Measurements from ENCODE around the gene PRR18.

DNA sequence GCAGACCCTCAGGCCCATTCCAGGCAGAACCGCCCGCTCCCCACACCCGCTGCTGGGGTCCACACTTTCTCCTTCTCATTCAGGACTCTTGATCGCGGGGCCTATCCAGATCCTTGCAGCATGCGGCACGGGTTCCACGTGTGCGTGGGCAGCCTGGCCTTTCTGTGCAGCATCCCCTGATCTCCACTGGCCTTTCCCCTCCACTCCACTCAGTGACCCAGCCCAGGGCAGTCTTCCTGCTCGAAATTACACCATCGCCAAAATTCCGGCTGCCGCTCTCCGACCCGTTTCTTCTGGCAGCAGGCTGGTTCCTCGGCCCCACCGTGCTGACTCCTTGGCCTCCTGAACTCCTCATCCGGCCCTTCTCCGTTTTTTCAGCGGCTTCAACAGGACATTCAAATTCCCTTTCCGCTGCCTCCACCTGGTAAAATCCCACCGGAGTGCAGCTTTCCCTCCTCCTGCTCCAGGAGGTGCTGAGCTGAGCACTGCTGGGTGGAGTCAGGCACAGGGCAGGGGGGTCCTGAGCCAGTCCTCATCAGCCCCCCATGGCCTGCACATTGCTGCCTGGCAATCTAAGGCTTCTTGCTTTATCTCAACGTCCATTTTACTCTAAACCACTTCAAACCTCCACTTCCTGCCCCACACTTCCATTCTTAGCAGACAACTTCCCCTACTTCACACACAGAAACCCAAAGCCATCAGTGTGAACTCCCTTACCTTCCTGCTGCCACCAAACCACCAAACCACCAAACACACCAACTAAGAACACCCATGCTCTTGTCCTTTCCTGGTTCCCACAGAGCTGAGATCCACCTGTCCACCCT is 25.2 kb upstream of the PRR18 start:
- TF ChIP-seq, protein P1, sequence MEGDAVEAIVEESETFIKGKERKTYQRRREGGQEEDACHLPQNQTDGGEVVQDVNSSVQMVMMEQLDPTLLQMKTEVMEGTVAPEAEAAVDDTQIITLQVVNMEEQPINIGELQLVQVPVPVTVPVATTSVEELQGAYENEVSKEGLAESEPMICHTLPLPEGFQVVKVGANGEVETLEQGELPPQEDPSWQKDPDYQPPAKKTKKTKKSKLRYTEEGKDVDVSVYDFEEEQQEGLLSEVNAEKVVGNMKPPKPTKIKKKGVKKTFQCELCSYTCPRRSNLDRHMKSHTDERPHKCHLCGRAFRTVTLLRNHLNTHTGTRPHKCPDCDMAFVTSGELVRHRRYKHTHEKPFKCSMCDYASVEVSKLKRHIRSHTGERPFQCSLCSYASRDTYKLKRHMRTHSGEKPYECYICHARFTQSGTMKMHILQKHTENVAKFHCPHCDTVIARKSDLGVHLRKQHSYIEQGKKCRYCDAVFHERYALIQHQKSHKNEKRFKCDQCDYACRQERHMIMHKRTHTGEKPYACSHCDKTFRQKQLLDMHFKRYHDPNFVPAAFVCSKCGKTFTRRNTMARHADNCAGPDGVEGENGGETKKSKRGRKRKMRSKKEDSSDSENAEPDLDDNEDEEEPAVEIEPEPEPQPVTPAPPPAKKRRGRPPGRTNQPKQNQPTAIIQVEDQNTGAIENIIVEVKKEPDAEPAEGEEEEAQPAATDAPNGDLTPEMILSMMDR (IDR thresholded peaks at IDR 0.05), result no peak
- no peak for TF ChIP-seq POLR2AphosphoS5 (IDR thresholded peaks at IDR 0.05; ENCODE audit: low read depth, low read length)
- no peak for TF ChIP-seq SIN3A (IDR thresholded peaks at IDR 0.05; ENCODE audit: borderline replicate concordance, insufficient read depth, low read depth, low read length)
- TF ChIP-seq, protein P2, sequence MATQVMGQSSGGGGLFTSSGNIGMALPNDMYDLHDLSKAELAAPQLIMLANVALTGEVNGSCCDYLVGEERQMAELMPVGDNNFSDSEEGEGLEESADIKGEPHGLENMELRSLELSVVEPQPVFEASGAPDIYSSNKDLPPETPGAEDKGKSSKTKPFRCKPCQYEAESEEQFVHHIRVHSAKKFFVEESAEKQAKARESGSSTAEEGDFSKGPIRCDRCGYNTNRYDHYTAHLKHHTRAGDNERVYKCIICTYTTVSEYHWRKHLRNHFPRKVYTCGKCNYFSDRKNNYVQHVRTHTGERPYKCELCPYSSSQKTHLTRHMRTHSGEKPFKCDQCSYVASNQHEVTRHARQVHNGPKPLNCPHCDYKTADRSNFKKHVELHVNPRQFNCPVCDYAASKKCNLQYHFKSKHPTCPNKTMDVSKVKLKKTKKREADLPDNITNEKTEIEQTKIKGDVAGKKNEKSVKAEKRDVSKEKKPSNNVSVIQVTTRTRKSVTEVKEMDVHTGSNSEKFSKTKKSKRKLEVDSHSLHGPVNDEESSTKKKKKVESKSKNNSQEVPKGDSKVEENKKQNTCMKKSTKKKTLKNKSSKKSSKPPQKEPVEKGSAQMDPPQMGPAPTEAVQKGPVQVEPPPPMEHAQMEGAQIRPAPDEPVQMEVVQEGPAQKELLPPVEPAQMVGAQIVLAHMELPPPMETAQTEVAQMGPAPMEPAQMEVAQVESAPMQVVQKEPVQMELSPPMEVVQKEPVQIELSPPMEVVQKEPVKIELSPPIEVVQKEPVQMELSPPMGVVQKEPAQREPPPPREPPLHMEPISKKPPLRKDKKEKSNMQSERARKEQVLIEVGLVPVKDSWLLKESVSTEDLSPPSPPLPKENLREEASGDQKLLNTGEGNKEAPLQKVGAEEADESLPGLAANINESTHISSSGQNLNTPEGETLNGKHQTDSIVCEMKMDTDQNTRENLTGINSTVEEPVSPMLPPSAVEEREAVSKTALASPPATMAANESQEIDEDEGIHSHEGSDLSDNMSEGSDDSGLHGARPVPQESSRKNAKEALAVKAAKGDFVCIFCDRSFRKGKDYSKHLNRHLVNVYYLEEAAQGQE (IDR thresholded peaks at IDR 0.05; ENCODE audit: insufficient read depth in 1 of 2, low read depth in 2 of 2, low read length in 1 of 2), result no peak
- no peak for TF ChIP-seq TCF7L2 (IDR thresholded peaks at IDR 0.05; ENCODE audit: low read depth, low read length)
